ENCODE data around the gene TOR1AIP2. TPM values are rescaled to one million over a fixed set of nuclear protein-coding genes. Genes with fewer than 3 reads are reported as not detected.

Gene TOR1AIP2
- total and polyA plus RNA-seq, 2 of the 13 experiments (the other 11 are each of a cell fraction or from before 2014, with no cell fraction given) = 35.2 to 65.8 TPM

DNA sequence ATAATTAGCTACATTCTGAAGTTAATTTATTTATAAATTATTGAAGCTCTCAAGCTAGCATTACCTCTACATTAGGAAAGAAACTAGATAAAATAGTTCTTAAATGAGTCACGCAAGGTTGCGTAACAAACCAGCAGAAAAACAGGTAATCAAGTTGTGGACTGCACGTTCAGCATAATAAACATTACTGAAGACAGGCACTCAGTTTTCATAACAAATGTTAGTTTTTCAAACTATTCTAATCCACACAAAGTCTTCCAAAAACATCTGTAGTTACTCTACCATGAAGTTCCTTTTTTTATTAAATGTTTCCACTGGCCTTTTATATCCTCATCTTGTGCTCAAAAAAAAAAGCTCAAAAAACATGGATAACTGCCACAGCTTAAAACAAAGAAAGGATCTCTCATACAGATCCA is 1.3 kb downstream of the TOR1AIP2 start (continued):
- TF ChIP-seq, protein P1, sequence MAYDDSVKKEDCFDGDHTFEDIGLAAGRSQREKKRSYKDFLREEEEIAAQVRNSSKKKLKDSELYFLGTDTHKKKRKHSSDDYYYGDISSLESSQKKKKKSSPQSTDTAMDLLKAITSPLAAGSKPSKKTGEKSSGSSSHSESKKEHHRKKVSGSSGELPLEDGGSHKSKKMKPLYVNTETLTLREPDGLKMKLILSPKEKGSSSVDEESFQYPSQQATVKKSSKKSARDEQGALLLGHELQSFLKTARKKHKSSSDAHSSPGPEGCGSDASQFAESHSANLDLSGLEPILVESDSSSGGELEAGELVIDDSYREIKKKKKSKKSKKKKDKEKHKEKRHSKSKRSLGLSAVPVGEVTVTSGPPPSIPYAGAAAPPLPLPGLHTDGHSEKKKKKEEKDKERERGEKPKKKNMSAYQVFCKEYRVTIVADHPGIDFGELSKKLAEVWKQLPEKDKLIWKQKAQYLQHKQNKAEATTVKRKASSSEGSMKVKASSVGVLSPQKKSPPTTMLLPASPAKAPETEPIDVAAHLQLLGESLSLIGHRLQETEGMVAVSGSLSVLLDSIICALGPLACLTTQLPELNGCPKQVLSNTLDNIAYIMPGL (CRISPR knock-in tag; IDR thresholded peaks at IDR 0.05; ENCODE audit: borderline replicate concordance in 1 of 2, low read depth in 1 of 2) = no peak
- TF ChIP-seq JUND (CRISPR knock-in tag; IDR thresholded peaks at IDR 0.05) (peak; percentile 93), BORCS8-MEF2B (CRISPR knock-in tag; IDR thresholded peaks at IDR 0.05) (no peak), SIN3A (IDR thresholded peaks at IDR 0.05; ENCODE audit: borderline replicate concordance, low read depth, low read length) (no peak), ARNT2 (CRISPR knock-in tag; IDR thresholded peaks at IDR 0.05; ENCODE audit: low read depth) (no peak), SNRNP70 (IDR thresholded peaks at IDR 0.05; ENCODE audit: low read depth, low read length) (no peak), POLR2AphosphoS5 (IDR thresholded peaks at IDR 0.05; ENCODE audit: low read depth, low read length) (no peak), ZNF546 (CRISPR knock-in tag; conservative IDR thresholded peaks at IDR 0.05) (no peak), ZNF12 (CRISPR knock-in tag; IDR thresholded peaks at IDR 0.05) (peak; percentile 30; the same call in 1 of the 2 replicates), ZNF207 (IDR thresholded peaks at IDR 0.05; ENCODE audit: borderline replicate concordance) (no peak), ARNT (IDR thresholded peaks at IDR 0.05) (no peak), RFX1 (IDR thresholded peaks at IDR 0.05) (no peak), ZNF317 (CRISPR knock-in tag; IDR thresholded peaks at IDR 0.05) (no peak), DMAP1 (CRISPR knock-in tag; IDR thresholded peaks at IDR 0.05) (no peak), EZH2 (conservative IDR thresholded peaks at IDR 0.05; ENCODE audit: low read depth, low read length) (no peak)
- TF ChIP-seq, protein P2, sequence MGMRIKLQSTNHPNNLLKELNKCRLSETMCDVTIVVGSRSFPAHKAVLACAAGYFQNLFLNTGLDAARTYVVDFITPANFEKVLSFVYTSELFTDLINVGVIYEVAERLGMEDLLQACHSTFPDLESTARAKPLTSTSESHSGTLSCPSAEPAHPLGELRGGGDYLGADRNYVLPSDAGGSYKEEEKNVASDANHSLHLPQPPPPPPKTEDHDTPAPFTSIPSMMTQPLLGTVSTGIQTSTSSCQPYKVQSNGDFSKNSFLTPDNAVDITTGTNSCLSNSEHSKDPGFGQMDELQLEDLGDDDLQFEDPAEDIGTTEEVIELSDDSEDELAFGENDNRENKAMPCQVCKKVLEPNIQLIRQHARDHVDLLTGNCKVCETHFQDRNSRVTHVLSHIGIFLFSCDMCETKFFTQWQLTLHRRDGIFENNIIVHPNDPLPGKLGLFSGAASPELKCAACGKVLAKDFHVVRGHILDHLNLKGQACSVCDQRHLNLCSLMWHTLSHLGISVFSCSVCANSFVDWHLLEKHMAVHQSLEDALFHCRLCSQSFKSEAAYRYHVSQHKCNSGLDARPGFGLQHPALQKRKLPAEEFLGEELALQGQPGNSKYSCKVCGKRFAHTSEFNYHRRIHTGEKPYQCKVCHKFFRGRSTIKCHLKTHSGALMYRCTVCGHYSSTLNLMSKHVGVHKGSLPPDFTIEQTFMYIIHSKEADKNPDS (CRISPR knock-in tag; IDR thresholded peaks at IDR 0.05) = no peak
- TF ChIP-seq, protein P3, sequence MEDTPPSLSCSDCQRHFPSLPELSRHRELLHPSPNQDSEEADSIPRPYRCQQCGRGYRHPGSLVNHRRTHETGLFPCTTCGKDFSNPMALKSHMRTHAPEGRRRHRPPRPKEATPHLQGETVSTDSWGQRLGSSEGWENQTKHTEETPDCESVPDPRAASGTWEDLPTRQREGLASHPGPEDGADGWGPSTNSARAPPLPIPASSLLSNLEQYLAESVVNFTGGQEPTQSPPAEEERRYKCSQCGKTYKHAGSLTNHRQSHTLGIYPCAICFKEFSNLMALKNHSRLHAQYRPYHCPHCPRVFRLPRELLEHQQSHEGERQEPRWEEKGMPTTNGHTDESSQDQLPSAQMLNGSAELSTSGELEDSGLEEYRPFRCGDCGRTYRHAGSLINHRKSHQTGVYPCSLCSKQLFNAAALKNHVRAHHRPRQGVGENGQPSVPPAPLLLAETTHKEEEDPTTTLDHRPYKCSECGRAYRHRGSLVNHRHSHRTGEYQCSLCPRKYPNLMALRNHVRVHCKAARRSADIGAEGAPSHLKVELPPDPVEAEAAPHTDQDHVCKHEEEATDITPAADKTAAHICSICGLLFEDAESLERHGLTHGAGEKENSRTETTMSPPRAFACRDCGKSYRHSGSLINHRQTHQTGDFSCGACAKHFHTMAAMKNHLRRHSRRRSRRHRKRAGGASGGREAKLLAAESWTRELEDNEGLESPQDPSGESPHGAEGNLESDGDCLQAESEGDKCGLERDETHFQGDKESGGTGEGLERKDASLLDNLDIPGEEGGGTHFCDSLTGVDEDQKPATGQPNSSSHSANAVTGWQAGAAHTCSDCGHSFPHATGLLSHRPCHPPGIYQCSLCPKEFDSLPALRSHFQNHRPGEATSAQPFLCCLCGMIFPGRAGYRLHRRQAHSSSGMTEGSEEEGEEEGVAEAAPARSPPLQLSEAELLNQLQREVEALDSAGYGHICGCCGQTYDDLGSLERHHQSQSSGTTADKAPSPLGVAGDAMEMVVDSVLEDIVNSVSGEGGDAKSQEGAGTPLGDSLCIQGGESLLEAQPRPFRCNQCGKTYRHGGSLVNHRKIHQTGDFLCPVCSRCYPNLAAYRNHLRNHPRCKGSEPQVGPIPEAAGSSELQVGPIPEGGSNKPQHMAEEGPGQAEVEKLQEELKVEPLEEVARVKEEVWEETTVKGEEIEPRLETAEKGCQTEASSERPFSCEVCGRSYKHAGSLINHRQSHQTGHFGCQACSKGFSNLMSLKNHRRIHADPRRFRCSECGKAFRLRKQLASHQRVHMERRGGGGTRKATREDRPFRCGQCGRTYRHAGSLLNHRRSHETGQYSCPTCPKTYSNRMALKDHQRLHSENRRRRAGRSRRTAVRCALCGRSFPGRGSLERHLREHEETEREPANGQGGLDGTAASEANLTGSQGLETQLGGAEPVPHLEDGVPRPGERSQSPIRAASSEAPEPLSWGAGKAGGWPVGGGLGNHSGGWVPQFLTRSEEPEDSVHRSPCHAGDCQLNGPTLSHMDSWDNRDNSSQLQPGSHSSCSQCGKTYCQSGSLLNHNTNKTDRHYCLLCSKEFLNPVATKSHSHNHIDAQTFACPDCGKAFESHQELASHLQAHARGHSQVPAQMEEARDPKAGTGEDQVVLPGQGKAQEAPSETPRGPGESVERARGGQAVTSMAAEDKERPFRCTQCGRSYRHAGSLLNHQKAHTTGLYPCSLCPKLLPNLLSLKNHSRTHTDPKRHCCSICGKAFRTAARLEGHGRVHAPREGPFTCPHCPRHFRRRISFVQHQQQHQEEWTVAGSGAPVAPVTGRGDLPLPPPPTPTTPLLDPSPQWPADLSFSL (CRISPR knock-in tag; IDR thresholded peaks at IDR 0.05) = no peak
- TF ChIP-seq, protein P4, sequence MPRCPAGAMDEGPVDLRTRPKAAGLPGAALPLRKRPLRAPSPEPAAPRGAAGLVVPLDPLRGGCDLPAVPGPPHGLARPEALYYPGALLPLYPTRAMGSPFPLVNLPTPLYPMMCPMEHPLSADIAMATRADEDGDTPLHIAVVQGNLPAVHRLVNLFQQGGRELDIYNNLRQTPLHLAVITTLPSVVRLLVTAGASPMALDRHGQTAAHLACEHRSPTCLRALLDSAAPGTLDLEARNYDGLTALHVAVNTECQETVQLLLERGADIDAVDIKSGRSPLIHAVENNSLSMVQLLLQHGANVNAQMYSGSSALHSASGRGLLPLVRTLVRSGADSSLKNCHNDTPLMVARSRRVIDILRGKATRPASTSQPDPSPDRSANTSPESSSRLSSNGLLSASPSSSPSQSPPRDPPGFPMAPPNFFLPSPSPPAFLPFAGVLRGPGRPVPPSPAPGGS (CRISPR knock-in tag; IDR thresholded peaks at IDR 0.05) = no peak
- TF ChIP-seq, protein P5, sequence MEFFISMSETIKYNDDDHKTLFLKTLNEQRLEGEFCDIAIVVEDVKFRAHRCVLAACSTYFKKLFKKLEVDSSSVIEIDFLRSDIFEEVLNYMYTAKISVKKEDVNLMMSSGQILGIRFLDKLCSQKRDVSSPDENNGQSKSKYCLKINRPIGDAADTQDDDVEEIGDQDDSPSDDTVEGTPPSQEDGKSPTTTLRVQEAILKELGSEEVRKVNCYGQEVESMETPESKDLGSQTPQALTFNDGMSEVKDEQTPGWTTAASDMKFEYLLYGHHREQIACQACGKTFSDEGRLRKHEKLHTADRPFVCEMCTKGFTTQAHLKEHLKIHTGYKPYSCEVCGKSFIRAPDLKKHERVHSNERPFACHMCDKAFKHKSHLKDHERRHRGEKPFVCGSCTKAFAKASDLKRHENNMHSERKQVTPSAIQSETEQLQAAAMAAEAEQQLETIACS (CRISPR knock-in tag; IDR thresholded peaks at IDR 0.05) = no peak

Data from HepG2 (cell line).